ENCODE measurements around the gene F2RL1.
"Not testable (repeated sequence)": the region's sequence is repeated elsewhere in the genome, so short reads cannot be mapped to it uniquely, and the experiment has no call there.

F2RL1 gene

DNA sequence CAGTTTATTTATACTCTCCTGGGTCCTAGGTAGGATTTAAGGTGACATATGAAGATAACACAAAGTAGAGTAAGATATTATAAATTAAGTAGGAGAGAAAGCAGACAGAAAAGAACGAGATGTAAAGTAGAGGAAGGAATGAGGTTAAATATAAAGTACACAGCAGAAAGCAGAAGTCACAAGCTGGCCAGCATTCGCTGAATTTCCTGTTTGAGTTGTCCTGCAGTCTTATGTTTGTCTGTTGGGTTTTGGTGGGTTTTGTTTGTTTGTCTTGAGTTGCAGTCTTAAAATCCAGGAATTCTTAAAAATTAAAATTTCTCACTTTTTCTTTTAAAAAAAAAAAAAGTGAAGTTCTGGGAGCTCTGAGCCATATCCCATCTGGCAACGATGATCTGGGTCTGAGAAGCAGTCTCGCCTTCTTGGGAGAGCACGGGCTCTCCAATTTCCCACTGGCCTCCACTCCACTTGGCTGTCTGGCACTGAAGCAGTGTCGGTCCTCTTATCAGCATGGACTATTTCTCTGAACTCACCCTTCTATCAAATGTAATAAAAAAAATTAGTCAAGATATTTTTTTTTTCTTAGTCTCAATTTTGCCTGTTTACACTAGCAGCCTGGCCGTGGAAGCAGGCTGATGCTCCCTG, 33.0 kb downstream of the F2RL1 start:
- DNase-seq (ENCODE audit: low read depth): no peak
- H3K4me3 ChIP-seq (ENCODE audit: low read length): no peak overlapping the region
- TF ChIP-seq, protein P1, sequence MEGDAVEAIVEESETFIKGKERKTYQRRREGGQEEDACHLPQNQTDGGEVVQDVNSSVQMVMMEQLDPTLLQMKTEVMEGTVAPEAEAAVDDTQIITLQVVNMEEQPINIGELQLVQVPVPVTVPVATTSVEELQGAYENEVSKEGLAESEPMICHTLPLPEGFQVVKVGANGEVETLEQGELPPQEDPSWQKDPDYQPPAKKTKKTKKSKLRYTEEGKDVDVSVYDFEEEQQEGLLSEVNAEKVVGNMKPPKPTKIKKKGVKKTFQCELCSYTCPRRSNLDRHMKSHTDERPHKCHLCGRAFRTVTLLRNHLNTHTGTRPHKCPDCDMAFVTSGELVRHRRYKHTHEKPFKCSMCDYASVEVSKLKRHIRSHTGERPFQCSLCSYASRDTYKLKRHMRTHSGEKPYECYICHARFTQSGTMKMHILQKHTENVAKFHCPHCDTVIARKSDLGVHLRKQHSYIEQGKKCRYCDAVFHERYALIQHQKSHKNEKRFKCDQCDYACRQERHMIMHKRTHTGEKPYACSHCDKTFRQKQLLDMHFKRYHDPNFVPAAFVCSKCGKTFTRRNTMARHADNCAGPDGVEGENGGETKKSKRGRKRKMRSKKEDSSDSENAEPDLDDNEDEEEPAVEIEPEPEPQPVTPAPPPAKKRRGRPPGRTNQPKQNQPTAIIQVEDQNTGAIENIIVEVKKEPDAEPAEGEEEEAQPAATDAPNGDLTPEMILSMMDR (conservative IDR thresholded peaks at IDR 0.05; ENCODE audit: low read depth, low read length): no peak

DNA sequence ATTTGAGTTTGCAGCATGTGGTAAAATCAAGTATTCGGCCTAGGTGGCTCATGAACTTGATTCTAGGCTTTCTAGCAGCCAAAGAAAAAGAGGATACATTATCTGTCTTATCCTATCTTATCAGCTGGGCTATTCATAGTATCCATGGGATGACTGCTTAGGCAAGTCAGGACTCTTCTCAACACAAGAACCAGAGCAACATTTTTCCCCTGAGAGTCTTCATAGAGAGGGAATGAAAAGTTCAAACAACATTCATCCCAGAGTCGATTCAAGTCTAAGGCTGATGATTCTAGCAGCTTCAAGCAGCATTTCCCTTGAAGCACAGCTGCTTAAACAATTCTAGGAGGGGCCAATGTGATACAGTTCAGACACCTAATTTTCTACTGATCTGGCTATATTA, 33.9 kb downstream of the F2RL1 start:
- TF ChIP-seq, protein P1 (conservative IDR thresholded peaks at IDR 0.05; ENCODE audit: low read depth, low read length): no peak
- DNase-seq (ENCODE audit: low read depth): no peak
- no peak overlapping the region for H3K4me3 ChIP-seq (ENCODE audit: low read length)

DNA sequence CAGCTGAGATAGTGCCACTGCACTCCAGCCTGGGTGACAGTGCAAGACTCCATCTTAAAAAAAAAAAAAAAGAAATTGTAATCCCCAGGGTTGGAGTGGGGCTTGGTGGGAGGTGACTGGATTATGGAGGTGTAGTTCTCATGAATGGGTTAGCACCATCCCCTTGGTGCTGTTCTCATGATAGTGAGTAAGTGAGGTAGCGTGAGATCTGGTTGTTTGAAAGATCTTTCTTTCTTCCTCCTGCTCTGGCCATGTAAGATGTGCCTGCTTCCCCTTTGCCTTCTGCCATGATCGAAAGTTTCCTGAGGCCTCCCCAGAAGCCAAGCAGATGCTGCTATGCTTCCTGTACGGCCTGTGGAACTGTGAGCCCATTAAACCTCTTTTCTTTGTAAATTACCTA, 34.9 kb downstream of the F2RL1 start:
- H3K4me3 ChIP-seq (ENCODE audit: low read length); DNase-seq (ENCODE audit: low read depth): not testable (repeated sequence)

DNA sequence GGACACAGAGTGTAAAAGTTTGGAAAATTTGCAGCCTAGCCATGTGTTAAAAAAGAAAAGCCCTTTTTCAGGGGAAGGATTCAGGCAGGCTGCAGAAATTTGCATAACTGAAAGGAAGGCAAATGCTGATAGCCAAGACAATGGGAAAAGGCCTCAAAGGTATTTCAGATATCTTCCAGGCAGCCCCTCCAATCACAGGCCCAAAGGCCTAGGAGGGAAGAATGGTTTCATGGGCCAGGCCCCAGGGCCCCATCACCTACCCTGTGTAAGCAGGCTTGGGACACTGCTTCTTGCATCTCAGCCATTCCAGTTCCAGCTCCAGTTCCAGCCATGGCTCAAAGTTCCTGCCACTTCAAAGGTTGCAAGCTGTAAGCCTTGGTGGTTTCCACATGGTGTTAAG, 35.8 kb downstream of the F2RL1 start:
- no peak for DNase-seq (ENCODE audit: low read depth)
- TF ChIP-seq, protein P1 (conservative IDR thresholded peaks at IDR 0.05; ENCODE audit: low read depth, low read length): no peak
- H3K4me3 ChIP-seq (ENCODE audit: low read length): no peak overlapping the region

DNA sequence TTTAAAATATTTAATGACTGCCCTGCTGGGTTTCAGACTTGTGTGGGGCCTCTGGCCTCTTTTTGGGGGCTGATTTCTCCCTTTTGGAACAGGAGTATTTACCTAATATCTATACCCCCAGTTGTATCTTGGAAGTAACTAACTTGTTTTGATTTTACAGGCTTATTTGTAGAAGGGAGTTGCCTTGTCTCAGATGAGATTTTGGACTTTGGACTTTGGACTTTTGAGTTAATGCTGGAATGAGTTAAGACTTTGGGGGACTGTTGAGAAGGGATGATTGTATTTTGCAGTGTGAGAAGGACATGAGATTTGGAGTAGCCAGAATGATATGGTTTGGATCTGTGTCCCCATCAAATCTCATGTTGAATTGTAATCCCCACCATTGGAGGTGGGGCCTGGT, 36.7 kb downstream of the F2RL1 start:
- H3K4me3 ChIP-seq (ENCODE audit: low read length); DNase-seq (ENCODE audit: low read depth): not testable (repeated sequence)

DNA sequence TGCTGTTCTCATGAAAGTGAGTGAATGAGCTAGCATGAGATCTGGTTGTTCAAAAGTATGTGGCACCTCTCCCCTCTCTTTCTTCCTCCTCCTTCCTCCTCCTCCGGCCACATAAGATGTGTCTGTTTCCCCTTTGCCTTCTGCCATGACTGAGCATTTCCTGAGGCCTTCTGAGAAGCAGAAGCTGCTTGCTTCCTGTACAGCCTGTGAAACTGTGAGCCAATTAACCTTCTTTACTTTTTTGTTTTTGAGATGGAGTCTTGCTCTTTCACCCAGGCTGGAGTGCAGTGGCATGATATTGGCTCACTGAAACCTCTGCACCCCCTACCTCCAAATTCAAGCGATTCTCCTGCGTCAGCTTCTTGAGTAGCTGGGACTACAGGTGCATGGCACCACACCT, 37.1 kb downstream of the F2RL1 start:
- no peak overlapping the region for H3K4me3 ChIP-seq (ENCODE audit: low read length)
- DNase-seq (ENCODE audit: low read depth): no peak

DNA sequence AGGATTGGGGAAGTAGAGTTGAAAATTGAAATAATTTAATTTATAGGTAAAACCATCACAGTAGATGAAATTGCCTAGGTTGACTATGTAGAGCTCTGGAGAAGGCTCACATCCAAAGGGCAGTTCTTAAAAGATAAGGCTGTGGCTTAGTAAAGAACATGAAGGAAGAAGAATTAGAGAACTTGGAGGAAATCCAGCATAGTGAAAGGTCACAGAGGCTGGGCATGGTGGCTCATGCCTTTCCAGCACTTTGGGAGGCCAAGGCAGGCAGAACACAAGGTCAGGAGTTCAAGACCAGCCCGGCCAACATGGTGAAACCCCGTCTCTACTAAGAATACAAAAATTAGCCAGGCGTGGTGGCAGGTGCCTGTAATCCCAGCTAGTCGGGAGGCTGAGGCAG, 38.0 kb downstream of the F2RL1 start:
- DNase-seq (ENCODE audit: low read depth); H3K4me3 ChIP-seq (ENCODE audit: low read length): not testable (repeated sequence)

More for the DNA sequence above, 37.1 kb downstream of the F2RL1 start:
- TF ChIP-seq, protein P1 (conservative IDR thresholded peaks at IDR 0.05; ENCODE audit: low read depth, low read length): no peak

DNA sequence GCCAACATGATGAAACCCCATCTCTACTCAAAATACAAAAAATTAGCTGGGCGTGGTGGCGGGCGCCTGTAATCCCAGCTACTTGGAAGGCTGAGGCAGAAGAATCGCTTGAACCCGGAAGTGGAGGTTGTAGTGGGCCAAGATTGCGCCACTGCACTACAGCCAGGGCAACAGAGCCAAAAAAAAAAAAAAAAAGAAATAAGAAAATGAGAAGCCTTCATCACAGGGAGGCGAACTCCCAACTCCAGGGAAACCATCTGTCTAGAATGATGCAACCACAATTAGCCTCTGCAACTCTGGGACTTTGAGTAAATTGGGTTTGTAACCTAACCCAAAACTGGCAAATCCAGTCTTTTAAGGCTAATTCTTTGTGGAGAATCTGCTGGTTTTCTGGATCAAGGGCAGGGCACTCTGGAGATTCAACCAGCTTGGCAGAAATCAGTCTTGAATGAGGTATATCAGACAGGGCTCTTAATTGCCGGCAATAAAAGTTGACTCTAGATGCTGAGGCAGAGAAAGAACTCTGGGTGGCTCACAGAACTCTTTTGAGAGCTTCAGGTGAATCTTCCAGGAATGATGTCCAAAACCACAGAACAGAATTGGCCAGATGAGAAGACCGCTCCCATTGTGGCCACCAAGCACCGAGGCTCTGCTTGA, 40.9 kb downstream of the F2RL1 start:
- no peak for DNase-seq (ENCODE audit: low read depth)
- H3K4me3 ChIP-seq (ENCODE audit: low read length): no peak overlapping the region
- TF ChIP-seq, protein P1 (conservative IDR thresholded peaks at IDR 0.05; ENCODE audit: low read depth, low read length): no peak

Data from retinal pigment epithelial cell (primary cell).